Nephron progenitor cell (in vitro differentiated cells): Measurements from ENCODE around the gene PAQR4.

Source experiments
- DNase-seq: peaks from one replicate; pipeline ENCODE4 v3.0.0; 2021
- H3K27ac Mint-ChIP-seq: 2 replicates; pipeline ENCODE4 v1.8.0; 2021; ENCODE audit warnings: mild to moderate bottlenecking, moderate library complexity, mixed read lengths
- H3K27me3 Mint-ChIP-seq: 2 replicates; pipeline ENCODE4 v1.8.0; 2021; ENCODE audit warnings: mild to moderate bottlenecking, low read depth, mixed read lengths; ENCODE audit not compliant: poor library complexity
- H3K36me3 Mint-ChIP-seq: 2 replicates; pipeline ENCODE4 v1.8.0; 2021; ENCODE audit warnings: low read depth, mixed read lengths
- H3K4me1 Mint-ChIP-seq: 2 replicates; pipeline ENCODE4 v1.8.0; 2021; ENCODE audit warnings: mixed read lengths
- H3K4me3 Mint-ChIP-seq: 2 replicates; pipeline ENCODE4 v1.8.0; 2021; ENCODE audit warnings: mild to moderate bottlenecking, moderate library complexity, mixed read lengths
- H3K9me3 Mint-ChIP-seq: 2 replicates; pipeline ENCODE4 v1.8.0; 2021; ENCODE audit warnings: mild to moderate bottlenecking, moderate library complexity, mixed read lengths
- CTCF ChIP-seq: fragments of 200-600 bp; sonication (generic); IDR thresholded peaks from 2 replicates; pipeline ENCODE4 v1.5.0; 2021; ENCODE audit warnings: antibody characterized with exemption

Gene PAQR4

GRCh38 chr16:2933136-2933535 lies 36.0 kb upstream of the PAQR4 start:
- Mint-ChIP-seq H3K36me3 (peaks cover 14% of the 10 kb centered on the region), H3K4me1 (peaks cover 4% of the 10 kb centered on the region), H3K27me3 (no peaks in the 10 kb centered on the region), H3K9me3 (no peaks in the 10 kb centered on the region), H3K4me3 (no peak overlapping the region), H3K27ac (no peak overlapping the region)
- no peak for TF ChIP-seq CTCF
- DNase-seq, result no peak

- Mint-ChIP-seq H3K27me3 (no peaks in the 10 kb centered on the region), H3K36me3 (peaks cover 14% of the 10 kb centered on the region), H3K4me1 (peaks cover 4% of the 10 kb centered on the region), H3K9me3 (no peaks in the 10 kb centered on the region), H3K27ac (no peak overlapping the region), H3K4me3 (no peak overlapping the region)
- no peak for DNase-seq
- no peak for TF ChIP-seq CTCF
These were observed 35.4 kb upstream of the PAQR4 start for GRCh38 chr16:2933701-2934100.

- Mint-ChIP-seq H3K27me3 (no peaks in the 10 kb centered on the region), H3K27ac (no peak overlapping the region), H3K4me1 (peaks cover 5% of the 10 kb centered on the region), H3K9me3 (no peaks in the 10 kb centered on the region), H3K4me3 (no peak overlapping the region), H3K36me3 (peaks cover 17% of the 10 kb centered on the region)
- no peak for TF ChIP-seq CTCF
- no peak for DNase-seq
These were observed 34.7 kb upstream of the PAQR4 start for GRCh38 chr16:2934450-2934849.

- no peak overlapping the region for H3K4me3 Mint-ChIP-seq
- no peaks in the 10 kb centered on the region for H3K27me3 Mint-ChIP-seq
- TF ChIP-seq CTCF, result no peak
- DNase-seq, result no peak
- no peak overlapping the region for H3K27ac Mint-ChIP-seq
- H3K4me1 Mint-ChIP-seq, result peaks cover 9% of the 10 kb centered on the region
- no peaks in the 10 kb centered on the region for H3K9me3 Mint-ChIP-seq
- H3K36me3 Mint-ChIP-seq, result peaks cover 34% of the 10 kb centered on the region
These were observed 32.6 kb upstream of the PAQR4 start for GRCh38 chr16:2936436-2937011.

- H3K36me3 Mint-ChIP-seq, result peaks cover 36% of the 10 kb centered on the region
- H3K9me3 Mint-ChIP-seq, result no peaks in the 10 kb centered on the region
- H3K4me3 Mint-ChIP-seq, result no peak overlapping the region
- no peak for TF ChIP-seq CTCF
- peaks cover 9% of the 10 kb centered on the region for H3K4me1 Mint-ChIP-seq
- no peak overlapping the region for H3K27ac Mint-ChIP-seq
- H3K27me3 Mint-ChIP-seq, result no peaks in the 10 kb centered on the region
- no peak for DNase-seq
These were observed 32.0 kb upstream of the PAQR4 start for GRCh38 chr16:2937170-2937569.

- Mint-ChIP-seq H3K9me3 (no peaks in the 10 kb centered on the region), H3K36me3 (peaks cover 42% of the 10 kb centered on the region)
- DNase-seq, result no peak
These were observed 30.9 kb upstream of the PAQR4 start for GRCh38 chr16:2938206-2938605.

More at GRCh38 chr16:2938206-2938605, 30.9 kb upstream of the PAQR4 start:
- H3K27me3 Mint-ChIP-seq, result no peaks in the 10 kb centered on the region
- H3K27ac Mint-ChIP-seq, result no peak overlapping the region
- H3K4me3 Mint-ChIP-seq, result no peak overlapping the region
- no peak for TF ChIP-seq CTCF
- peaks cover 9% of the 10 kb centered on the region for H3K4me1 Mint-ChIP-seq
